ENCODE results near the gene CTXND1. TPM values are rescaled to one million over a fixed set of nuclear protein-coding genes. Genes with fewer than 3 reads are reported as not detected.

Gene CTXND1
- total RNA-seq, 2 experiments from 2014 or later, result not detected

GRCh38 chr15:80159811-80160569 lies 92.0 kb downstream of the CTXND1 start:
- intact Hi-C loops (cut with micrococcal nuclease; ENCODE audit: unreplicated experiment), result loop anchor here (10.0 kb wide), 1 partner anchor 265 kb away; the partner anchor contains the start of gene MTHFS
- no TSS peak for BruUV-seq (replicated peaks)
- Histone ChIP-seq H3K9me3 (ENCODE audit: low read length) (no peaks in the 10 kb centered on the region), H3K27ac (ENCODE audit: low read depth, low read length, poor library complexity, severe bottlenecking) (peak overlapping the region; percentile 22), H3K4me1 (ENCODE audit: insufficient read depth, low read length, poor library complexity, severe bottlenecking) (peaks cover 21% of the 10 kb centered on the region), H3K4me2 (ENCODE audit: low read length) (peak overlapping the region; percentile 27), H4K20me1 (ENCODE audit: insufficient read depth, low read length) (no peaks in the 10 kb centered on the region), H2AFZ (ENCODE audit: low read length) (peak overlapping the region; percentile 32; the same call in 1 of the 2 replicates), H3K36me3 (ENCODE audit: insufficient read depth, low read length) (peaks cover 8% of the 10 kb centered on the region; the same call in 1 of the 2 replicates), H3K79me2 (ENCODE audit: insufficient read depth, low read depth, low read length) (no peaks in the 10 kb centered on the region), H3K4me3 (ENCODE audit: low read depth, low read length, poor library complexity, severe bottlenecking) (no peak overlapping the region), H3K9me2 (ENCODE audit: insufficient read depth, low read length) (no peaks in the 10 kb centered on the region)
- DNase-seq (ENCODE audit: low spot score), result no peak
- TF ChIP-seq EZH2phosphoT487 (IDR thresholded peaks at IDR 0.05; ENCODE audit: borderline replicate concordance, low read depth, low read length) (no peak), CTCF (conservative IDR thresholded peaks at IDR 0.05; ENCODE audit: low read length) (no peak)
- POLR2A ChIA-PET, result interaction anchor here (0.7 to 1.6 kb wide), 4 partner anchors 8 to 264 kb away, joined by 4 to 5 read pairs (median 4); no protein-coding TSS in a partner anchor
- CTCF ChIA-PET (ENCODE audit: unreplicated experiment), result no interaction called here

- intact Hi-C loops (cut with micrococcal nuclease; ENCODE audit: unreplicated experiment), result loop anchor here (10.0 kb wide), 1 partner anchor 264 kb away; the partner anchor contains the start of gene MTHFS
- no TSS peak for BruUV-seq (replicated peaks)
- TF ChIP-seq CTCF (conservative IDR thresholded peaks at IDR 0.05; ENCODE audit: low read length) (no peak), EZH2phosphoT487 (IDR thresholded peaks at IDR 0.05; ENCODE audit: borderline replicate concordance, low read depth, low read length) (no peak)
- no peaks in the 10 kb centered on the region for H3K9me2 ChIP-seq (ENCODE audit: insufficient read depth, low read length)
- no peaks in the 10 kb centered on the region for H4K20me1 ChIP-seq (ENCODE audit: insufficient read depth, low read length)
- no peak overlapping the region for H3K4me3 ChIP-seq (ENCODE audit: low read depth, low read length, poor library complexity, severe bottlenecking)
- ChIA-PET POLR2A (no interaction called here), CTCF (ENCODE audit: unreplicated experiment) (no interaction called here)
- no peaks in the 10 kb centered on the region for H3K9me3 ChIP-seq (ENCODE audit: low read length)
- H3K36me3 ChIP-seq (ENCODE audit: insufficient read depth, low read length), result peaks cover 8% of the 10 kb centered on the region; the same call in 1 of the 2 replicates
- H3K79me2 ChIP-seq (ENCODE audit: insufficient read depth, low read depth, low read length), result no peaks in the 10 kb centered on the region
- no peak overlapping the region for H3K27ac ChIP-seq (ENCODE audit: low read depth, low read length, poor library complexity, severe bottlenecking)
- H2AFZ ChIP-seq (ENCODE audit: low read length), result no peak overlapping the region
- no peak for DNase-seq (ENCODE audit: low spot score)
- H3K4me2 ChIP-seq (ENCODE audit: low read length), result no peak overlapping the region
- H3K4me1 ChIP-seq (ENCODE audit: insufficient read depth, low read length, poor library complexity, severe bottlenecking), result peaks cover 21% of the 10 kb centered on the region
These were observed 92.7 kb downstream of the CTXND1 start for GRCh38 chr15:80159301-80159700.

- no peaks in the 10 kb centered on the region for H3K9me2 ChIP-seq (ENCODE audit: insufficient read depth, low read length)
- DNase-seq (ENCODE audit: low spot score), result peak; percentile 18
- no peaks in the 10 kb centered on the region for H4K20me1 ChIP-seq (ENCODE audit: insufficient read depth, low read length)
- intact Hi-C loops (cut with micrococcal nuclease; ENCODE audit: unreplicated experiment), result loop anchor here (10.0 kb wide), 1 partner anchor 262 kb away; the partner anchor contains the start of gene MTHFS
- H3K9me3 ChIP-seq (ENCODE audit: low read length), result no peaks in the 10 kb centered on the region
- no peak overlapping the region for H2AFZ ChIP-seq (ENCODE audit: low read length)
- H3K4me1 ChIP-seq (ENCODE audit: insufficient read depth, low read length, poor library complexity, severe bottlenecking), result peaks cover 29% of the 10 kb centered on the region
- CTCF ChIA-PET (ENCODE audit: unreplicated experiment), result interaction anchor here (0.6 kb wide), 2 partner anchors 9 to 119 kb away, joined by 3 read pairs; no protein-coding TSS in a partner anchor
- no TSS peak for BruUV-seq (replicated peaks)
- H3K36me3 ChIP-seq (ENCODE audit: insufficient read depth, low read length), result no peaks in the 10 kb centered on the region
- no peaks in the 10 kb centered on the region for H3K79me2 ChIP-seq (ENCODE audit: insufficient read depth, low read depth, low read length)
- H3K4me3 ChIP-seq (ENCODE audit: low read depth, low read length, poor library complexity, severe bottlenecking), result no peak overlapping the region
- no peak overlapping the region for H3K4me2 ChIP-seq (ENCODE audit: low read length)
- POLR2A ChIA-PET, result interaction anchor here (0.6 to 1.3 kb wide), 4 partner anchors 12 to 179 kb away, joined by 3 to 5 read pairs (median 4); no protein-coding TSS in a partner anchor
- H3K27ac ChIP-seq (ENCODE audit: low read depth, low read length, poor library complexity, severe bottlenecking), result no peak overlapping the region
- TF ChIP-seq CTCF (conservative IDR thresholded peaks at IDR 0.05; ENCODE audit: low read length) (no peak), EZH2phosphoT487 (IDR thresholded peaks at IDR 0.05; ENCODE audit: borderline replicate concordance, low read depth, low read length) (no peak)
These were observed 94.8 kb downstream of the CTXND1 start for GRCh38 chr15:80157215-80157614.

All from OCI-LY7 (cell line).